ENCODE measurements around the gene COQ8A. TPM values are rescaled to one million over a fixed set of nuclear protein-coding genes. Genes with fewer than 3 reads are reported as not detected.

Gene COQ8A
- total and polyA plus RNA-seq, 10 of the 15 experiments (the other 5 are each of a cell fraction or from before 2014, with no cell fraction given): 0.72 to 24.8 (median 12.1) TPM

GRCh38 chr1:227002531-227003049 lies 62.5 kb downstream of the COQ8A start:
- no peak for TF ChIP-seq CHD2 (IDR thresholded peaks at IDR 0.05; ENCODE audit: borderline replicate concordance, low read depth, low read length)
- no peak for TF ChIP-seq KLF5 (IDR thresholded peaks at IDR 0.05; ENCODE audit: partially characterized antibody)
- TF ChIP-seq CREM (IDR thresholded peaks at IDR 0.05; ENCODE audit: low read depth): no peak
- TF ChIP-seq ZNF217 (IDR thresholded peaks at IDR 0.05): no peak
- TF ChIP-seq GABPA (IDR thresholded peaks at IDR 0.05; ENCODE audit: low read depth): no peak
- no peak for TF ChIP-seq ZNF274 (IDR thresholded peaks at IDR 0.05; ENCODE audit: insufficient read depth, insufficient read length)
- no peak for TF ChIP-seq BMI1 (IDR thresholded peaks at IDR 0.05; ENCODE audit: borderline replicate concordance)
- no peak for TF ChIP-seq PAX8 (IDR thresholded peaks at IDR 0.05)
- TF ChIP-seq IRF5 (IDR thresholded peaks at IDR 0.05; ENCODE audit: borderline replicate concordance): no peak
- TF ChIP-seq IKZF1 (conservative IDR thresholded peaks at IDR 0.05): no peak
- TF ChIP-seq ZNF24 (IDR thresholded peaks at IDR 0.05): no peak
- no peak for TF ChIP-seq NBN (IDR thresholded peaks at IDR 0.05)
- TF ChIP-seq NKRF (conservative IDR thresholded peaks at IDR 0.05): no peak
- no peak for TF ChIP-seq TBL1XR1 (IDR thresholded peaks at IDR 0.05; ENCODE audit: low read depth, low read length)
- no peak for TF ChIP-seq NR2C2 (IDR thresholded peaks at IDR 0.05; ENCODE audit: borderline replicate concordance, control insufficient read depth, insufficient read length, low read depth)
- TF ChIP-seq ZBTB4 (CRISPR knock-in tag; IDR thresholded peaks at IDR 0.05): no peak
- TF ChIP-seq KAT2A (conservative IDR thresholded peaks at IDR 0.05; ENCODE audit: control insufficient read depth, low read depth, low read length): no peak
- no peak for TF ChIP-seq SREBF1 (IDR thresholded peaks at IDR 0.05; ENCODE audit: low read length)
- no peak for TF ChIP-seq BRCA1 (IDR thresholded peaks at IDR 0.05; ENCODE audit: low read depth, low read length)
- ChIA-PET SMC1A (ENCODE audit: uncharacterized antibody, unreplicated experiment) (interaction anchor here (1.4 kb wide), 1 partner anchor 10 kb away, joined by 3 read pairs; no protein-coding TSS in a partner anchor), RAD21 (ENCODE audit: unreplicated experiment) (no interaction called here), POLR2A (no interaction called here), CTCF (interaction anchor here (2.0 kb wide), 1 partner anchor 8 kb away, joined by 7 read pairs; no protein-coding TSS in a partner anchor)
- Histone ChIP-seq H3K4me2 (ENCODE audit: control insufficient read depth, insufficient read depth) (no peak overlapping the region), H3K27ac (ENCODE audit: control insufficient read depth, insufficient read depth) (no peak overlapping the region), H3K4me3 (no peak overlapping the region), H3K9ac (ENCODE audit: control insufficient read depth, insufficient read depth, low read length) (no peak overlapping the region), H3K36me3 (ENCODE audit: control insufficient read depth in 2 of 2, insufficient read depth in 2 of 2, low read length in 1 of 2) (no peaks in the 10 kb centered on the region), H3K9me3 (replicated peaks; ENCODE audit: control insufficient read depth, insufficient read depth, low read length) (no peaks in the 10 kb centered on the region), H4K20me1 (ENCODE audit: control insufficient read depth, insufficient read depth) (no peaks in the 10 kb centered on the region), H3K27me3 (replicated peaks in 1 of 2; ENCODE audit: control insufficient read depth in 2 of 2, insufficient read depth in 2 of 2, low read length in 1 of 2) (no peaks in the 10 kb centered on the region), H3K4me1 (ENCODE audit: control insufficient read depth, insufficient read depth, low read length) (no peaks in the 10 kb centered on the region), H2AFZ (ENCODE audit: control insufficient read depth, low read depth, low read length) (no peak overlapping the region), H3K79me2 (ENCODE audit: control insufficient read depth, insufficient read depth, low read length) (no peaks in the 10 kb centered on the region)
- ATAC-seq (no peak), FAIRE-seq (no peak), DNase-seq (ENCODE audit: low read depth, low spot score) (no peak)
- BruUV-seq (replicated peaks): no TSS peak
- intact Hi-C loops (cut with micrococcal nuclease; ENCODE audit: unreplicated experiment) (no loop called here), in situ Hi-C loops (cut with MboI) (no loop called here)
- 49% methylated on average over 3 of the region's 3 CpGs for WGBS (ENCODE audit: insufficient coverage, insufficient replicate concordance, low lambda C conversion rate, missing lambda C conversion rate)

All from GM12878 (cell line).